GM19043 (cell line): ENCODE data around the gene DLGAP4.

Experiments used
- ATAC-seq: cut with Tn5 transposase; IDR thresholded peaks from one replicate; pipeline ENCODE4 v1.9.1; 2021; ENCODE audit warnings: low read depth; ENCODE audit not compliant: unreplicated experiment

The DLGAP4 gene

DNA sequence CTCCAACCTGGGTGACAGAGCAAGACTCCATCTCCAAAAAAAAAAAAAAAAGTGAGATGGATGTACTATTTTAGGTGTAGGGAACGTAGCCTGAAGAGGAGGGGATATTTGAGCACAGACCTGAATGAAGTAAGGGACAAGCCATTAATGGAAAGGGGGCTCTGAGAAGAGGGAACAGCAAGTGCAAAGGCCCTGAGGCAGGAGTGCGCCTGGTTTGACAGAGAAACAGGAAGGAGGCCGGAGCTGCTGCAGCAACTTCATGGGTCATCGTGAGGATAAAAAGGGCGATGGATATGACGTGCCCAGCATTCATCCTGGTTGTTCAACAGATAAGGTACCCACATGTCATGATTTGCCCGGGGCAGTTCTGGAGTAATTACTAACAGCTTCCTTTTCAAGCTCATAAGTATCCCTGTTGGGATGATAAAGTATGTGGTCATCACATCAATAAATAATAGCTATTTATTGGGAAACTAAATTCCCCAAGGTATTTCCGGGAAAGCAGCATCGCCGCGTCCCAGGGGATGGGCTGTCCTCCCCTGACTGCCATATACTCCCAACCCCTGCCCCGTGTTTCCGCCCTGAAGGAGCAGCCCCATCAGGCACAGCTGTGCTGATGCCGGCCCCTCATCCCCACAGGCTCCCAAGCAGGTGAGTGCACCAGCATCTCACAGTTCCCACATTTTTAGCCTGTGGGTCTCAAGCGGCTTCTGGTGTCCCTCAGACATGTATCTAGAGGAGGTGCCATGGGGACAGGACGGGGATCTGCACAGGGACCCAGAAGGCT, 43.4 kb downstream of the DLGAP4 start:
- ATAC-seq = no peak

DNA sequence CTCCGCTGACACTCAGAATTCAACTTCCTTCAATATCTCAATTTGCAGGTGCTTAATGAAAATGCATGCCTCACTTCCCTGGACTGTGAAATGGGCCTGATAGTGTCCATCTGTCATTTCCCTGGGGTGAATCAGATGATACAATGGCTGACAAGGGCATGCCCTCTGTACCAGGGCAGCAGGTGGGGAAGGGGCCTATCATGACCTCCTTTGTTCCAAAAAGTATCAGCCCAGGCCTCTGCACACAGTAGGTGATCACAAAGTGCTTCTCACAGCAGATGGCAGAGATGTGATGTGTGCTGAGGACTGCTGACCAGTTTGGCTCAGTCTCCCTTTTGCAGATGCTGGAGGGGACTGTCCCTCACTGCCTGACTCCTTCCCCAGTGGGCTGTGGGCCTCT, 44.3 kb downstream of the DLGAP4 start:
- no peak for ATAC-seq

DNA sequence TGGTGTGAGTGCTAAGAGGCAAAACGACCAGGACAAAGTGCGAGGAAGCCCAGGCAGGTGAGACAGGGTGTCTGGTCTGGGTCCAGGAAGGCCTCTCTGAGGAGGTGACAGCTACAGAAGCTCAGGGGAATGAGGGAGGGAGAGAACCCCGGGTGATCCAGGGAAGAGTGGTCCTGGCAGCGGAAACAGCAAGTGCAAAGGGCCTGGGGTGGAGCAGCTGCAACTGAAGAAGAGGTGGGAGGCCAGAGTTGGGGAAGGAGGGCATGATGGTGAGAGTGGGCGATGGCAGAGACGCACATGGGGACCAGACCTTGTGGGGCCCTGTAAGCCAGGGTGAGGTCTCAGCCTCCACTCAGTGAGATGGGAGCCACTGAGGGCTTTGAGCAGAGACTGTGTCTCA, 45.8 kb downstream of the DLGAP4 start:
- no peak for ATAC-seq

DNA sequence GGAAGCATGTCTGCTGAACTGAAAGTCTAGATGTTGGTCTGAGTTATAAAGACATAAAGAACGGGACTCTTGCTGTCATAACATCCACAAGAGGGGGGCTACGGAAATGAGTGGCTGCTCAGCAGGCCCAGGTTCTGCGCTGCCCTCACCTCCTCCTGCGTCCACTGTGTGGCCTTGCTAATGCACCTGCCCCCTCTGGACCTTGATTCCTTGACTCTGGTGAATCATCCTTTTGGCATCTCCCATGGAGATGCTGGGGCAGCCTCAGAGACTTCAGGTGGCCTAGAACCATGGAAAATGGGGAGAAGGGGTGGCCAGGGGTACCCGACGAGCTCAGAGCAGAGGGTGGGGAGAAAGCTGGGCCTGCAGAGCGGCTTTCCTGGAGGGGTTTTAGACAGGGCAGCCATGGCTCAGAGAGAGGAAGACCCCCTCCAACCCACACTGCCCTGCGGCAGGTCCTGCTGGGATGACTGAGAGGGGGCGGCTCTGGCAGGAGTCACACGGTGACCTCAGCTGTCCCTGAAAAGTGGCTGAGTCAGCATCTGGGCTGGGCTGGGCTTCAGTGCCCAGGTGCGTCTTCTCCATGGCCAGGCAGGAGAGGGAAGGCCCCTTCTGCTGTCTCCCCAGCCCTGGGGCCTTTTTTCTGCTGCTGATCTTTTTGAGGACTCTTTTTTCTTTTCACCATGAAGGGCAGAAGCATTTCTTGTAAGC, 46.9 kb downstream of the DLGAP4 start:
- ATAC-seq = no peak

DNA sequence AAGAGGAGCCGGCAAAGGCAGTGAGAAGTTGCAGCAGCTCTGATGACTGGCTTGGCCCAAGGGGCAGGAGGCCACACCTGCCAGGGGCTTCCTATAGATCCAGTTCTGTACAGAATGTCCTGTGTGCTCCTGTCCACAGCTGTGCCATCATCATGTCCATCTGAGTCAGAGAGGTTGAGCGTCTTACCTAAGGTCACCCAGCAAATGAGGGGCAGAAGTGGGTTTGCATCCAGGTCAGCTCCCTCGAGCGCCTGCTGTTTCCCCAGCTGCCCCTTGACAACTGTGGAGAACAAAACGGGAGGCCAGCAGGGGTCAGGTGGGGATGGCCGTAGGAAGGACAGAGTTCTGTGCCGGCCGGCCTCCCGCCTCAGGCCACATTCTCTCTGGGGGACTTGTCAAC, 47.6 kb downstream of the DLGAP4 start:
- no peak for ATAC-seq

DNA sequence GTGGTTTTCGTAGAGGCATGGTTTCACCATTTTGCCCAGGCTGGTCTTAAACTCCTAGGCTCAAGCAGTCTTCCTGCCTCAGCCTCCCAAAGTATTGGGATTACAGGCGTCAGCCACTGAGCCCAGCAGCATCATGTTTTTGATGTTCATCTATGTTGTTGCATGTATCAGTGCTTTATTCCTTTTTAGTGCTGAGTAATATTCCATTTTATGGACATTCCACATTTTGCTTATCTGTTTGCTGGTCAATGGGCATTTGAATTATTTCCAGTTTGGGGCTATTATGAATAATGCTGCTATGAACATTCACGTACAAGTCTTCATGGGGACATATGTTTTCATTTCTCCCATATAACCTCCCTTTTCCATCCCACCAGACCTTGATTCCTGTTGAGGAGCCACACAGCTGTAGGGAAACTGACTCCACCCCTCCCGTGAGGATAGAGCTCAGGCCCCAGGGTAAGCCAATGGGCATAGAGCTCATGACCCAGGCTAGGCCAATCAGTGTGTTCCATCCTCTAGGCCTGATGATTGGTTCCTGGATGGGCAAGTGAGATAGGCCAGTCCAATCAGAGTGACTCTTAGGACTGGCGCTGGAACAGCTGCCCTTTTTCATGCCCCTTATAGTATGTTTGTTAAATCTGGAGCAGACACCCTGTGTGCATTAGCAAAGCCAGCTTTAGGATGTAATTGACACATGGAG, 49.5 kb downstream of the DLGAP4 start:
- no peak for ATAC-seq

DNA sequence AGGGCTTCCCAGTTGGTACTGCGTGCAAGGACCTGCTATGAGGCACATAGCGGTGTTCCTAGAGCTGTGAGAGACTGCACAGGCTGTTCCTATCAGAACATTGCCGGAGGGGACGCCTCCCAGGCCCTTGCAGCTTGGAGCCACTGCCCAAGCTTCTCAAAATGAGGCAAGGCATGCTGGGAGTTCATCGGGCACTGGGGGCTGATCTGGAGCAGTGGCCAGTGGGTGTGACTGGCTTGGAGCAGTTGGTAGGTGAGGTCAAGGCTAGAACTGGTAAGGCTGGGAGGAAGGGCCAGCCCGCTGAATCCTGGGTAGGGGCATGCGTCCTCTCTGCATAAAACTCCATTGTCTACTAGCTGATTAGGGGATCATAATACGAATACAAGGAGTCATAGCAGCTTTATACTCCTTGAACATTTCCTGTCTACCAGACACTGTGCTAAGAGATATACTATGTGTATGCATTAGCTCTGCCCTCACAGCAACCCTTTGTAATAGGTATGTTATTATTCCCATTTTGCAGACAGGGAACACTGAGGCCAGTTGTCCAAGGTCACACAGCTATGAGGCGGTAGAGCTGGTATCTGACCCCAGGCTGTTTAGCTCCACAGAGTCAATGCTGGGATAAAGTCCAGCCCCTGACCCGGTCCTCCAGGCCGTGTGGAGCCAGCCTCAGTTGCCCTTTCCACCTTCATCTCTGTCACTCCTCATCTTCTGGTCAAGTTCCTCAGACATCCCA, 53.7 kb downstream of the DLGAP4 start:
- ATAC-seq = no peak

DNA sequence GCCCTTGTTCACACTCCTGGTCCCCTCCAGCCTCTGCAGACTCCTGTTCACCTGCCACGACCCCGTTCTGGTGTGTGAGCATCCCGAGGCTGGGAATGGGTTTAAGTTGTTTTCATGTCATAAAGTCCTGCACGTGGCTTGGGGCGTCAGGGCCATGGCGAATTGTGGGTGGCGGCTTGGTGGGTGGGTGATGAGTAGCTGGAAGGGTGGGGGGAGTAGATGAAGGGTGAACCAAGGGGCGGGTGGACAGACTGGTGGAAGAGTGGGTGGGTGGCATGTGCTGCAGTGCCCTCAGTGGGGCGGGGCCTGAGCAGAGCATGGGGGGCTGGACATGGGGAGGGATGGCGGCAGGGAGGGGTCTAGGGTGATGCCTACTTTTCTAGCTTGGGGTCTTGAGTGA, 54.3 kb downstream of the DLGAP4 start:
- ATAC-seq = no peak

DNA sequence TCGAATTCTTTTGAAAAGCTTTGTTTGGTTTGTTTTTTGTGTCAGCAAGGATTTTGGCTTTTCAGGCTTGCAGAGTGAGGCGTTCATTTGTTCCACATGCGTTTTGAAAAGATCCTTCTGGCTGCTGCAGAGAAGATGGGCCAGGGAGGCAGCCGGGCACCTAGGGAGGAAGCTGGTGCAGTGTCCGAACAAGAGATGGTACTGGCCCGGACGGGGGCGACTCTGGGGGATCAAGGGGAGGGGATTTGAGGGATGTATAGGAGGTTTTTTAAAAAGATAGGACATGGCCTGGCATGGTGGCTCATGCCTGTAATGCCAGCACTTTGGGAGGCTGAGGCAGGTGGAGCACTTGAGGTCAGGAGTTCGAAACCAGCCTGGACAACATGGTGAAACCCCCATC, 55.3 kb downstream of the DLGAP4 start:
- ATAC-seq = no peak

DNA sequence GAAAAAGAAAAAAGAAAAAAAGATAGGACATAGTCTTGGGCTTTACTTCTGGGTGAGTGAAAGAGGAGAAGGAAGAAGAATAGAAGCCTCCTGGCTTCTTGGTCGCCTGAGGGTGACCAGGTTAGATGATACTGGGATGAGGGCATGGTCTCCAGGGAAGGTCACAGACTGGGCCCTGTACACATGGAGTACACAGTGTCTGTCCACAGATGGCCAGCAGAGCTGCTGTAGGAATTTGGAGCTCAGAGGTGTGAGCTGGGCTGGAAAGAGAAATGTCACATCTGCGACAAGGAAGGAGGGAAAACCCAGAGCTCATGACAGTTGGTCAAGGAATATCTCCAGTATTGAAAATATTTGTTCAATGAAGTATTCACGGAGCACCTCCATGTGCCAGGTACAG, 56.1 kb downstream of the DLGAP4 start:
- ATAC-seq = no peak

DNA sequence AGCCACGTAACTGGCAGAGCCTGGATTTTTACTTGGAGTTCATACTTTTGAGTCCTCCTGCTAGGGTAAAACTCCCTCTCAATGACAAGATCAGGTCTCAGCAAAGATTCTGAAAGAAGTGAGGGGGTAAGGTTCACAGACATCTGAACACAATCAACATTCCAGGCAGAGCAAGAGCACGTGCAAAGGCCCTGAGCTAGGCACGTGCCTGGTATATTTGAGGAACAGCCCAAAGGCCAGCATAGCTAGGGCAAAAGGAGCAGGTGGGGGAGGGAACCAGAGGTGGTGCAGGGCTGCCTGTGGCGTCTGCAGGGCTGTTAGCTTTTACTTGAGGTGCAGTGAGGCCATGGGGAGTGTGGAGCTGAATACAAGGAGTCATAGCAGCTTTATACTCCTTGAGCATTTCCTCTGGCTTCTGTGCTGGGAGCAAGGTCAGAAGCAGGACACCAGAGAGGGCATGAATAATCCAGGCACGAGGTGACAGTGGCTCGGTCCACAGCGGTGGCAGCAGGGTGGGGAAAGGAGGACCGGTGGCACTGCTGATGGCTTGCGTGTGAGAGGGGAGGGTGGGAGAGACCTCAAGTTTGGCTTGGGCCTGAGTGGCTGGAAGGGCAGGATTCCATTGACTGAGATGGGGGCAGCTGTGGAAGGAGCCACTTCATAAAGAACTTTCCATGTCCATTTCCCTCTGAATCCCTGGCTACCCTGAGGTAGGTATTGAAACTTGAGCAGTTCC, 57.0 kb downstream of the DLGAP4 start:
- no peak for ATAC-seq

DNA sequence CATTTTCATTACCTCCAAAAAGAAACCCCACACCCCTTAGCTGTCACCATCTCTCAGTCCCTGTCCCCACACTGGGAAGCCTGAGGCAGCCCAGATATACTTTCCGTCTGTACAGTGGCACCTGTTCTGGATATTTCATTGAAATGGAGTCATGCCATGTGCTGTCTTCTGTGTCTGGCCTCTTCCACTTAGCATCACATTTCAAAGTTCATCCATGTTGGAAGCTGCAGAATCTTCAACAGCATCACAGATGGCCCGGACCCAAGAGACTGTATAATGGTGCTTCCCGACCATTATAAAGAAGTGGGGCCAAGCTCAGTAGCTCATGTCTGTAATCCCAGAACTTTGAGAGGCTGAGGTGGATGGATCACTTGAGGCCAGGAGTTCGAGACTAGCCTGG, 58.4 kb downstream of the DLGAP4 start:
- ATAC-seq = no peak

DNA sequence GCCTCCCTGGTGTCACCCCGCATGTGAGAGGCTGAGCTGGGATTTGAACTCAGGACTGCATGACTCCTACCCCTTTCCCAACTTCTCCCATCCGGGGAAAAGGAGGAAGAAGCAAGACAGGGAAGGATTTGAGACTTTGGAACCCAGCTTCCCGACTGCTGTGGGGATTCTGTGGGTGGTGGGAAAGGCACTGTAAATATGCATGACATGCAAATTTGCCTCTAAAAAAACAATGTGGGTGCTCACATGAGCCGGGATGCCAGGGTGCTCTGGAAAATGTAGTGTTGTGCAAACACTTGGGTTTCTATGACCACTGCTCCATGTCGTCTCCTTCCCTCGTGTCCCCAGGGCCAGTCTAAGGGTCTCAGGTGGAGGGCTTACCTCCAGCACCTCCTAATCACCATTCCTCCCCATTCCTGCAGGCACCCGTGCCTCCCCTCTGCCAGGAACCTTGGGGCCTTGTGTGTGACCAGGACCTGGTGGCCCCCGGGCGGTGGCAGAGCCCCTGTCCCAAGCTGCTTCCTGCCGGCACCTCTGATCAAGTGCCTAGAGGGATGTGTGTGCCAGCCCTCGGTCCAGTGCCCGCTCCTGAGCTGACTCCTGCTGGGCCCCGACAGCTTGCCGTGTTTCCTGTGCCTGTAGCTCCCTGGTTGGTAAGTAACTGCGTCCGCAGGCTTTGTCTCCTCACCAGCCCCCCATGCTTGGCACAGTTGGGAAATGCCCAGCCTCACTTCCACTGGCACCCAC, 60.7 kb downstream of the DLGAP4 start:
- no peak for ATAC-seq

DNA sequence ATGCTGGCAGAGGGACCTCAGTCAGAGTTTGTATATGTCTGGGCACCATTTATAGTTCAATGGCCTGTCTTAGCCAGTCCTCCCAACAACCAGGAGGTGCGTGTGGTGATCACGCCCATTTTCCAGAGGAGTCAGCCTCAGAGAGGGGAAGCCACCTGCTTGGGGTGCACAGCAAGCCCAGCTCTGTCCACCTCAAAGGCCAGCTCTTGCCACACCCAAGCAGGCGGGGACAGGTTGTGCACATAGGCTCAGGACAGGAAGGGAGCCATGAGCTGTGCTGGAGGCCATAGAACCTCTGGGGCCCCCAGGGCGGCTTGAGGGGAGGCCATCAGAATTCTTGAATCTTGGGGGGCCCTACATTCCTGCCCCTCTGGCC, 61.2 kb downstream of the DLGAP4 start:
- no peak for ATAC-seq

DNA sequence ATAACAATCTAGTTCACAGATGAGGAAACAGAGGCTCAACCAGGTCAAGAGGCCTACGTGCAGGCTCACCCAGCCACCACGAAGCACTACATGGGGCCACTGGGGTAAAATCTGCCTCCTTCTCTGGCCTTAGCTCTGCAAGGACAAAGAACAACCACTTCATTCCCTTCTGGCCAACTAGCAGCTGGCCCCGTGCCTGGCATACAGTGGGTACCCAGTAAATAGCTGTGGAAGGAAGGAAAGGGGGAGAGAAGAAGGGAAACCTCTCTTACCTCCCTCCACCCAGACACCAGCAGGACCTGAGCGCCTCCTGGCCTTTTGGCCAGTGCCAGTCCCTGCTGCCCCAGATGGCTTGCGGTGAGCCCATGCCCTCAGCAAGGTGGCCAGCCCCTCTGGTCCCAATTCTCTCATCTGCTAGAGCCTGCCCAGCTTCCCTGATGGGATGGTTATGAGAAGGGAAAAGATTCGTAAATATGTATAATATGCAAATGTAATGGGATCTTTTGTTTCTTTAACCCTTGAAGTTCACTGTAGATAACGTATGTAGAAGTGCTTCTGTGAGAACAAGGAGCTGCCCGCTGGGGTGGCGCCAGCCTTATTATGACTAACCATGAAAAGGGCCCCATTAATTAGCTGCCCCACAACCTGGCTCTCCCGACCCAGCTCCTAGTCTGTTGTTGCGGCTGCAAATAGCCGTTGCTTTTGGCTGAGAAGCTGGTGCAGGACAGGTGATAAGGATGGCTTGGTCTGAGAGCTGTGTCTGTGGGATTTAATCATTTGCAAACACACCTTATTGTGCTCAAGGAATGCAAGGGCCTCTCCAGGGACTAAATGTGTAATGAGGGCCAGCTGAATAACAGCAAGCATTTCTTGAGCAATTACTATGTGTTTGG, 62.0 kb downstream of the DLGAP4 start:
- no peak for ATAC-seq

DNA sequence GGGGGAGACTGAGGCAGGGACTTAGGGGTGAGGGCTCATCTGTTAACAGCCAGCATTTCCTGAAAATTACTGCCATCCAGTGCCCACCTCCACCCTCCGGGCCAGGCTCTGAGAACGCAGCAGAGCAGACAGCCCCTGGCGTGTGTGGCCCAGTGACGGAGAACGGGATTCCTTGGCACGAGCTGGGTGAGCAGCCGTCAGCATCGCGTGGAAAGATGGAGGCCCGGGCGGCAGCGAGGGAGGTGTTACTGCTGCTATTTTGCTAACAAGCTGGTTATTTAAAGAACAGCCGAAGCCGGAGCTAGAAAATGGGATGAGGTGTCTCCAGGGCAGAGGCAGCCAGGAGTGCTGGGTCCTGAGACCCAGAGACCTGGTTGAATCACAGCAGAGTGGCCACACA, 62.7 kb downstream of the DLGAP4 start:
- ATAC-seq = no peak

DNA sequence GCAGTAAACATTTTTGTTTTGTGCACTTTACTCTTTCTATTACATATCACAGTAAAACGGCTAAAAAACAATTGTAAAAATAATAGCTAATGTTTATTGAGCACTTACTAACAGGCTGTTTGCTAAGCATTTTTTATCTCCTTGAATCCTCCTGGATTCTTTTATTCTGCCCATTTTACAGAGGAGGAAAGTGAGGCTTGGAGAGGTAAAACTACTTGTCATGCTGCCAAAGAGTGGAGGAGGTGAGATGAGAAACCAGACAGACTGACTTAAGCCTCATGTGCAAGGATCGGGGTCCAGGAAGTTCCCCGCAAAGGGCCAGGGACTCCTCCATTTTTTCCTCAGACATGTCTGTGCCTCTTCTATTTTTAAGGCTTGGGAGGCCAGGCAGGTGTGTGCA, 63.6 kb downstream of the DLGAP4 start:
- ATAC-seq = no peak

DNA sequence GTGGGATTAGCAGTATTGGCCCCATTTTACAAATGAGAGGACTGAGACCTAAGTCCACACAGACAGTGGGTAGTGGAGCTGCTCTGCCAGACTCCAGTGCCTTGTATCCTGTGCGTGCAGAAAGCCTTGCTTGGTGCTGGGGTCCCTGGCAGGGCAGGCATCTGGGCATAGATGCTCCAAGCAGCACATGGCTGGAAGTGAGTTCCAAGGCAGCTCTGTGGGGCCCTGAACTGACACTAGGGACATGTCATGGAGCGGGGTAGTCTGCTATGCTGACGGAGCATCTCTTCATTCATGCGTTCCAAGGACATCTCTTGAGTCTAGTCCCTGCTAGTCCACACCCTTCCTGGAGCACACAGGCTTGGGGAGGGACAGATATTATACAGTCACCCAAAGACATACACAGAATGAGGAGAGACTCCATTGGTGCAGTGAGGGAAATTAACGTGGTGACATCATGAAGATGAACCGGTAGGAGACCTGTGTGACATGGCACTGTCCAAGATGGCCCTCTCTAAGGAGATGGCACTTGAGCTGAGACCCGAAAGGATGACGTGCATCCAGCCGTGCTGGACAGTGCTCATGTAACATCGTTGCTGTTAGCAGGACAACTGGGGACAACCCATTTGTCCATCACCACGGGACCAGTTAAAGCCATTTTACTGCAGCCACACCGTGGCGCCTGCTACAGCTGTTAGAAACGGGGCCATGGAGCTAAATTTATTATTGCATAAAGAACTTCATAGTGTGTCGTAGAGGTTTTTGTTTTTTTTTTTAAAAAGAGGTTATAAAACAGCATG, 65.1 kb downstream of the DLGAP4 start:
- ATAC-seq = no peak
